GM23338 (cell line): ENCODE measurements around the gene CYSLTR2. TPM values are rescaled to one million over a fixed set of nuclear protein-coding genes. Genes with fewer than 3 reads are reported as not detected.
A peak's percentile ranks its signal among the peaks of the same experiment; 100 is the strongest.

Experiments used
- ATAC-seq: fragments of 200-7000 bp; cut with Tn5 transposase; 3 replicates; pipeline ENCODE4 v1.9.1; 2020
- DNase-seq: peaks from one replicate; pipeline ENCODE4 v3.0.0-alpha.2; 2015; ENCODE audit warnings: low spot score
- H2AFZ ChIP-seq: fragments of 200-600 bp; sonication (generic); 2 replicates; pipeline ENCODE4 v1.8.0; 2016; ENCODE audit warnings: antibody characterized with exemption, mild to moderate bottlenecking, moderate library complexity
- H3F3A ChIP-seq: fragments of 200-600 bp; sonication (generic); replicated peaks from 2 replicates; pipeline ENCODE4 v1.8.0; 2017; ENCODE audit warnings: antibody characterized with exemption, mixed run types, low read depth
- H3K27ac ChIP-seq: fragments of 200-600 bp; sonication (generic); 2 replicates; pipeline ENCODE4 v1.6.1; 2016; ENCODE audit warnings: low read depth
- H3K27me3 ChIP-seq: fragments of 200-600 bp; sonication (generic); 2 replicates; pipeline ENCODE4 v1.8.0; 2016; ENCODE audit warnings: mild to moderate bottlenecking, mixed run types, moderate library complexity; ENCODE audit not compliant: insufficient read depth
- H3K36me3 ChIP-seq: fragments of 200-600 bp; sonication (generic); 2 replicates; pipeline ENCODE4 v1.8.0; 2016; ENCODE audit warnings: mild to moderate bottlenecking; ENCODE audit not compliant: insufficient read depth
- H3K4me1 ChIP-seq: fragments of 200-600 bp; sonication (generic); 2 replicates; pipeline ENCODE4 v1.8.0; 2016; ENCODE audit warnings: mild to moderate bottlenecking, moderate library complexity; ENCODE audit not compliant: insufficient read depth
- H3K4me2 ChIP-seq: fragments of 200-600 bp; sonication (generic); 2 replicates; pipeline ENCODE4 v1.7.1; 2017; ENCODE audit warnings: mixed run types
- H3K4me3 ChIP-seq: fragments of 200-600 bp; sonication (generic); 2 replicates; pipeline ENCODE4 v1.6.1; 2016; ENCODE audit warnings: mixed run types
- H3K79me2 ChIP-seq: fragments of 200-600 bp; sonication (generic); replicated peaks from 2 replicates; pipeline ENCODE4 v1.8.0; 2017; ENCODE audit warnings: mild to moderate bottlenecking; ENCODE audit not compliant: insufficient read depth
- H3K9me2 ChIP-seq: fragments of 200-600 bp; sonication (generic); 2 replicates; pipeline ENCODE4 v1.8.0; 2017; ENCODE audit not compliant: insufficient read depth
- H4K20me1 ChIP-seq: fragments of 200-600 bp; sonication (generic); replicated peaks from 2 replicates; pipeline ENCODE4 v1.8.0; 2017; ENCODE audit warnings: mild to moderate bottlenecking; ENCODE audit not compliant: insufficient read depth
- H3K27ac Mint-ChIP-seq: 2 replicates; pipeline ENCODE4 v1.8.0; 2020; ENCODE audit warnings: inconsistent platforms, mild to moderate bottlenecking, moderate library complexity, mixed read lengths
- H3K27me3 Mint-ChIP-seq: 3 replicates; pipeline ENCODE4 v1.8.0; 2022; ENCODE audit warnings: low read depth, mild to moderate bottlenecking, moderate library complexity, mixed read lengths, inconsistent platforms; ENCODE audit not compliant: insufficient read depth, poor library complexity
- H3K36me3 Mint-ChIP-seq: 3 replicates; pipeline ENCODE4 v1.8.0; 2021; ENCODE audit warnings: low read depth, mild to moderate bottlenecking, inconsistent platforms, moderate library complexity, mixed read lengths
- H3K4me1 Mint-ChIP-seq: 3 replicates; pipeline ENCODE4 v1.8.0; 2020; ENCODE audit warnings: mild to moderate bottlenecking, inconsistent platforms, mixed read lengths
- H3K4me3 Mint-ChIP-seq: 3 replicates; pipeline ENCODE4 v1.8.0; 2021; ENCODE audit warnings: moderate library complexity, mild to moderate bottlenecking, inconsistent platforms, mixed read lengths
- H3K9me3 Mint-ChIP-seq: 3 replicates; pipeline ENCODE4 v1.8.0; 2020; ENCODE audit warnings: moderate library complexity, mild to moderate bottlenecking, inconsistent platforms, mixed read lengths
- STAT1 ChIP-seq: IDR thresholded peaks from one replicate; pipeline ENCODE4 v1.6.1; 2016; ENCODE audit warnings: antibody characterized with exemption; ENCODE audit not compliant: unreplicated experiment
- ZNF114 ChIP-seq: fragments of 250-450 bp; sonication (Bioruptor Pico); IDR thresholded peaks from 2 replicates; pipeline ENCODE4 v1.5.0; 2020; ENCODE audit warnings: mild to moderate bottlenecking, moderate library complexity
- ZNF331 ChIP-seq: fragments of 250-450 bp; sonication (Bioruptor Pico); IDR thresholded peaks from 2 replicates; pipeline ENCODE4 v1.5.0; 2020; ENCODE audit warnings: low read depth, mild to moderate bottlenecking, moderate library complexity
- polyA plus RNA-seq: library from polyadenylated mRNA; unstranded; fragments of >200 nt; fragmentation: Nextera tagmentation; extraction: Ambion mirVana; gene quantifications from 2 replicates; pipeline ENCODE4 v1.2.1, GENCODE V29; 2016
- total RNA-seq: library from RNA; depleted of rRNA; stranded (reverse); fragments of >200 nt; shearing (Covaris generic); gene quantifications from 2 replicates; pipeline ENCODE4 v1.2.3, GENCODE V29; 2014
- TF ChIP-seq, protein P1 (sequence below), 2 experiments: fragments of 200-600 bp in 1 of 2; sonication (generic) in 1 of 2; conservative IDR thresholded peaks; 2 replicates each; pipeline versions ENCODE4 v1.5.1 to v1.6.1; 2016 to 2017; ENCODE audit warnings: antibody characterized with exemption in 2 of 2, low read depth in 2 of 2, mild to moderate bottlenecking in 2 of 2, moderate library complexity in 1 of 2
- TF ChIP-seq, protein P2 (sequence below): IDR thresholded peaks from one replicate; pipeline ENCODE4 v1.6.1; 2018; ENCODE audit warnings: antibody characterized with exemption; ENCODE audit not compliant: unreplicated experiment
- TF ChIP-seq, protein P3 (sequence below): IDR thresholded peaks from 2 replicates; pipeline ENCODE4 v1.6.1; 2016; ENCODE audit warnings: antibody characterized with exemption

The CYSLTR2 gene
- total and polyA plus RNA-seq, 2 experiments from 2014 or later, result not detected

DNA sequence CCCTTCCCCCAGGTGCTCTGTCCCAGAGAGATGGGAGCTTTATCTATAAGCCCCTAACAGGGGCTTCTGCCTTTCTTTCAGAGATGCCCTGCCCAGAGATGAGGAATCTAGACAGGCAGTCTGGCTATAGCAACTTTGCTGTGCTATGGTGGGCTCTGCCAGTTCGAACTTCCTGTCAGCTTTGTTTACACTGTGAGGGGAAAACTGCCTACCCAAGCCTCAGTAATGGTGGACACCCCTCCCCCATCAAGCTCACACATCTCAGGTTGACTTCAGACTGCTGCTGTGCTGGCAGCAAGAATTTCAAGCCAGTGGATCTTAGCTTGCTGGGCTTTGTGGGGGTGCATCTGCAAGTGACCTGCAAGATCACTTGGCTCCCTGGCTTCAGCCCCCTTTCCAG lies 21.5 kb downstream of the CYSLTR2 start:
- H3K36me3 ChIP-seq, result no peaks in the 10 kb centered on the region
- peaks cover 12% of the 10 kb centered on the region; the same call in 1 of the 2 replicates for H3K9me2 ChIP-seq
- no peak overlapping the region for H3K27ac ChIP-seq
- no peak overlapping the region for H3K4me3 ChIP-seq
- Mint-ChIP-seq H3K27me3 (peaks cover 4% of the 10 kb centered on the region), H3K27ac (no peak overlapping the region), H3K4me1 (peaks cover 6% of the 10 kb centered on the region; the same call in 2 of the 3 replicates), H3K9me3 (peaks cover 41% of the 10 kb centered on the region), H3K4me3 (no peak overlapping the region), H3K36me3 (peaks cover 21% of the 10 kb centered on the region)
- DNase-seq (peak; percentile 3), ATAC-seq (no peak)
- H3K4me1 ChIP-seq, result no peaks in the 10 kb centered on the region
- no peaks in the 10 kb centered on the region for H3F3A ChIP-seq
- H3K79me2 ChIP-seq, result no peaks in the 10 kb centered on the region
- H3K4me2 ChIP-seq, result no peak overlapping the region
- TF ChIP-seq ZNF331 (CRISPR knock-in tag) (no peak), ZNF114 (CRISPR knock-in tag) (no peak), STAT1 (no peak)
- TF ChIP-seq, protein P1, sequence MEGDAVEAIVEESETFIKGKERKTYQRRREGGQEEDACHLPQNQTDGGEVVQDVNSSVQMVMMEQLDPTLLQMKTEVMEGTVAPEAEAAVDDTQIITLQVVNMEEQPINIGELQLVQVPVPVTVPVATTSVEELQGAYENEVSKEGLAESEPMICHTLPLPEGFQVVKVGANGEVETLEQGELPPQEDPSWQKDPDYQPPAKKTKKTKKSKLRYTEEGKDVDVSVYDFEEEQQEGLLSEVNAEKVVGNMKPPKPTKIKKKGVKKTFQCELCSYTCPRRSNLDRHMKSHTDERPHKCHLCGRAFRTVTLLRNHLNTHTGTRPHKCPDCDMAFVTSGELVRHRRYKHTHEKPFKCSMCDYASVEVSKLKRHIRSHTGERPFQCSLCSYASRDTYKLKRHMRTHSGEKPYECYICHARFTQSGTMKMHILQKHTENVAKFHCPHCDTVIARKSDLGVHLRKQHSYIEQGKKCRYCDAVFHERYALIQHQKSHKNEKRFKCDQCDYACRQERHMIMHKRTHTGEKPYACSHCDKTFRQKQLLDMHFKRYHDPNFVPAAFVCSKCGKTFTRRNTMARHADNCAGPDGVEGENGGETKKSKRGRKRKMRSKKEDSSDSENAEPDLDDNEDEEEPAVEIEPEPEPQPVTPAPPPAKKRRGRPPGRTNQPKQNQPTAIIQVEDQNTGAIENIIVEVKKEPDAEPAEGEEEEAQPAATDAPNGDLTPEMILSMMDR (conservative IDR thresholded peaks at IDR 0.05; ENCODE audit: low read depth in 2 of 2), result no peak
- H3K27me3 ChIP-seq, result no peaks in the 10 kb centered on the region
- H4K20me1 ChIP-seq, result no peaks in the 10 kb centered on the region
- H2AFZ ChIP-seq, result no peak overlapping the region

DNA sequence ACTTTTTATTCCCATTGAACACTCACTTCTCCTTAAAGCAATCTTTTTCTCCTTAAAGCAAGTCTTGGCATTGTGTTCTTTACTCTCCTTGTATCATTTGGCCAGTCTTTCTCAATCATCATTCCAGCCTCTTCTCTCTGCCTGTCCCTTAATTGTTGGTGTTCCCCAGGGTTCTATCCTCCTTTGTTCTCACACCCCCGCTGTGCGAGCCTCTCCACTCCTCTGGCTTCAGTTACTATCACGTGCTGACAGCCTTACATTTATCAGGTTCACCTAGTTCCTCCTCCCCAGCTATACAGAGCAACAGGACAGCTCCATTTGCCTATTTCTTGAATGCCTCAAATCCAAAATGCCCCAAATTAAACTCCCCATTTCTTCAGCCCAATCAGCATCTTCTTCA lies 24.6 kb downstream of the CYSLTR2 start:
- Histone ChIP-seq H3K36me3 (no peaks in the 10 kb centered on the region), H3K9me2 (peaks cover 12% of the 10 kb centered on the region; the same call in 1 of the 2 replicates), H3K79me2 (no peaks in the 10 kb centered on the region), H2AFZ (no peak overlapping the region), H3K4me1 (no peaks in the 10 kb centered on the region), H3K27me3 (no peaks in the 10 kb centered on the region), H3K4me2 (no peak overlapping the region), H3K4me3 (no peak overlapping the region), H3K27ac (no peak overlapping the region), H3F3A (no peaks in the 10 kb centered on the region), H4K20me1 (no peaks in the 10 kb centered on the region)
- Mint-ChIP-seq H3K4me3 (no peak overlapping the region), H3K36me3 (peaks cover 11% of the 10 kb centered on the region; the same call in 2 of the 3 replicates), H3K4me1 (peaks cover 6% of the 10 kb centered on the region; the same call in 2 of the 3 replicates), H3K27ac (no peak overlapping the region; the same call in 1 of the 2 replicates), H3K9me3 (peaks cover 17% of the 10 kb centered on the region; the same call in 2 of the 3 replicates), H3K27me3 (peaks cover 4% of the 10 kb centered on the region)
- no peak for TF ChIP-seq STAT1
- TF ChIP-seq, protein P2, sequence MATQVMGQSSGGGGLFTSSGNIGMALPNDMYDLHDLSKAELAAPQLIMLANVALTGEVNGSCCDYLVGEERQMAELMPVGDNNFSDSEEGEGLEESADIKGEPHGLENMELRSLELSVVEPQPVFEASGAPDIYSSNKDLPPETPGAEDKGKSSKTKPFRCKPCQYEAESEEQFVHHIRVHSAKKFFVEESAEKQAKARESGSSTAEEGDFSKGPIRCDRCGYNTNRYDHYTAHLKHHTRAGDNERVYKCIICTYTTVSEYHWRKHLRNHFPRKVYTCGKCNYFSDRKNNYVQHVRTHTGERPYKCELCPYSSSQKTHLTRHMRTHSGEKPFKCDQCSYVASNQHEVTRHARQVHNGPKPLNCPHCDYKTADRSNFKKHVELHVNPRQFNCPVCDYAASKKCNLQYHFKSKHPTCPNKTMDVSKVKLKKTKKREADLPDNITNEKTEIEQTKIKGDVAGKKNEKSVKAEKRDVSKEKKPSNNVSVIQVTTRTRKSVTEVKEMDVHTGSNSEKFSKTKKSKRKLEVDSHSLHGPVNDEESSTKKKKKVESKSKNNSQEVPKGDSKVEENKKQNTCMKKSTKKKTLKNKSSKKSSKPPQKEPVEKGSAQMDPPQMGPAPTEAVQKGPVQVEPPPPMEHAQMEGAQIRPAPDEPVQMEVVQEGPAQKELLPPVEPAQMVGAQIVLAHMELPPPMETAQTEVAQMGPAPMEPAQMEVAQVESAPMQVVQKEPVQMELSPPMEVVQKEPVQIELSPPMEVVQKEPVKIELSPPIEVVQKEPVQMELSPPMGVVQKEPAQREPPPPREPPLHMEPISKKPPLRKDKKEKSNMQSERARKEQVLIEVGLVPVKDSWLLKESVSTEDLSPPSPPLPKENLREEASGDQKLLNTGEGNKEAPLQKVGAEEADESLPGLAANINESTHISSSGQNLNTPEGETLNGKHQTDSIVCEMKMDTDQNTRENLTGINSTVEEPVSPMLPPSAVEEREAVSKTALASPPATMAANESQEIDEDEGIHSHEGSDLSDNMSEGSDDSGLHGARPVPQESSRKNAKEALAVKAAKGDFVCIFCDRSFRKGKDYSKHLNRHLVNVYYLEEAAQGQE, result no peak
- TF ChIP-seq, protein P3, sequence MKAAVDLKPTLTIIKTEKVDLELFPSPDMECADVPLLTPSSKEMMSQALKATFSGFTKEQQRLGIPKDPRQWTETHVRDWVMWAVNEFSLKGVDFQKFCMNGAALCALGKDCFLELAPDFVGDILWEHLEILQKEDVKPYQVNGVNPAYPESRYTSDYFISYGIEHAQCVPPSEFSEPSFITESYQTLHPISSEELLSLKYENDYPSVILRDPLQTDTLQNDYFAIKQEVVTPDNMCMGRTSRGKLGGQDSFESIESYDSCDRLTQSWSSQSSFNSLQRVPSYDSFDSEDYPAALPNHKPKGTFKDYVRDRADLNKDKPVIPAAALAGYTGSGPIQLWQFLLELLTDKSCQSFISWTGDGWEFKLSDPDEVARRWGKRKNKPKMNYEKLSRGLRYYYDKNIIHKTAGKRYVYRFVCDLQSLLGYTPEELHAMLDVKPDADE, result no peak
- ATAC-seq (peak; percentile 44; the same call in 2 of the 3 replicates), DNase-seq (peak; percentile 5)
